IMR-90 (cell line): ENCODE results near the gene PLCB2. TPM values are rescaled to one million over a fixed set of nuclear protein-coding genes. Genes with fewer than 3 reads are reported as not detected.

Source experiments
- ATAC-seq: fragments of 200-7000 bp; cut with Tn5 transposase; 2 replicates; pipeline ENCODE4 v1.9.1; 2020; ENCODE audit warnings: low read depth, mild to moderate bottlenecking, moderate library complexity
- BruUV-seq: library from RNA; stranded (reverse); fragments of 400-500 nt; replicated peaks from 2 replicates; lab custom pipeline; 2021; lab: Mats Ljungman, UMichigan
- CTCF ChIA-PET: fragments of 300-600 bp; formaldehyde crosslinking; extraction: SDS; loops from one replicate; lab custom pipeline; 2021; ENCODE audit warnings: antibody characterized with exemption; lab: Yijun Ruan, JAX
- POLR2A ChIA-PET: fragments of 300-600 bp; sonication (Branson Sonifier 250); formaldehyde crosslinking; loops from one replicate; lab custom pipeline; 2022; ENCODE audit warnings: antibody characterized with exemption; ENCODE audit not compliant: unreplicated experiment; lab: Charles Lee
- DNase-seq: peaks from one replicate; pipeline ENCODE4 v3.0.0; 2013
- H2AFZ ChIP-seq: replicated peaks from 2 replicates; pipeline ENCODE3; 2013; ENCODE audit warnings: low read length, mild to moderate bottlenecking; ENCODE audit not compliant: poor library complexity
- H2AK5ac ChIP-seq: 2 replicates; pipeline ENCODE4 v1.6.1; 2013; ENCODE audit warnings: low read depth, low read length, inconsistent platforms
- H2AK9ac ChIP-seq: replicated peaks from 2 replicates; pipeline ENCODE3; 2013; ENCODE audit warnings: mild to moderate bottlenecking, low read depth, low read length, moderate library complexity; ENCODE audit not compliant: poor library complexity
- H2BK120ac ChIP-seq: 2 replicates; pipeline ENCODE4 v1.6.1; 2013; ENCODE audit warnings: low read depth, low read length, inconsistent platforms
- H2BK15ac ChIP-seq: 3 replicates; pipeline ENCODE4 v1.6.1; 2013; ENCODE audit warnings: low read depth, low read length, inconsistent platforms
- H2BK20ac ChIP-seq: 2 replicates; pipeline ENCODE4 v1.6.1; 2013; ENCODE audit warnings: low read depth, mild to moderate bottlenecking, inconsistent platforms, low read length, moderate library complexity
- H2BK5ac ChIP-seq: 2 replicates; pipeline ENCODE4 v1.6.1; 2013; ENCODE audit warnings: mild to moderate bottlenecking, low read depth, low read length, inconsistent platforms; ENCODE audit not compliant: poor library complexity, severe bottlenecking
- H3K14ac ChIP-seq: replicated peaks from 2 replicates; pipeline ENCODE4 v1.6.1; 2013; ENCODE audit warnings: low read depth, low read length, inconsistent platforms
- H3K18ac ChIP-seq: 2 replicates; pipeline ENCODE4 v1.6.1; 2013; ENCODE audit warnings: low read depth, low read length, control low read depth
- H3K23ac ChIP-seq: 2 replicates; pipeline ENCODE4 v1.6.1; 2013; ENCODE audit warnings: low read depth, low read length, inconsistent platforms
- H3K27ac ChIP-seq: 2 replicates; pipeline ENCODE4 v1.5.1; 2013; ENCODE audit warnings: mild to moderate bottlenecking, control low read depth, low read length; ENCODE audit not compliant: insufficient read depth
- H3K27me3 ChIP-seq: 2 replicates; pipeline ENCODE4 v1.6.1; 2013; ENCODE audit warnings: low read length; ENCODE audit not compliant: control insufficient read depth, insufficient read depth
- H3K36me3 ChIP-seq: 2 replicates; pipeline ENCODE4 v1.6.1; 2013; ENCODE audit warnings: low read length, mixed read lengths; ENCODE audit not compliant: control insufficient read depth, insufficient read depth
- H3K4ac ChIP-seq: 2 replicates; pipeline ENCODE4 v1.6.1; 2013; ENCODE audit warnings: low read depth, low read length, inconsistent platforms
- H3K4me1 ChIP-seq: 2 replicates; pipeline ENCODE4 v1.6.1; 2013; ENCODE audit warnings: low read length, mixed read lengths; ENCODE audit not compliant: control insufficient read depth, insufficient read depth
- H3K4me2 ChIP-seq: 2 replicates; pipeline ENCODE4 v1.6.1; 2013; ENCODE audit warnings: low read depth, mild to moderate bottlenecking, control low read depth, low read length, moderate library complexity
- H3K4me3 ChIP-seq: 2 replicates; pipeline ENCODE4 v1.5.1; 2013; ENCODE audit warnings: low read depth, mild to moderate bottlenecking, control low read depth, low read length, moderate library complexity; ENCODE audit not compliant: insufficient read depth
- H3K56ac ChIP-seq: 2 replicates; pipeline ENCODE4 v1.6.1; 2013; ENCODE audit warnings: low read length, inconsistent platforms; ENCODE audit not compliant: insufficient read depth; ENCODE audit errors: extremely low read depth
- H3K79me1 ChIP-seq, 2 experiments: 2 replicates each; pipeline ENCODE4 v1.6.1; 2013; ENCODE audit warnings: low read length in 2 of 2, inconsistent platforms in 1 of 2, low read depth in 1 of 2
- H3K9ac ChIP-seq: 2 replicates; pipeline ENCODE4 v1.6.1; 2013; ENCODE audit warnings: low read depth, low read length, control low read depth
- H3K9me1 ChIP-seq: 2 replicates; pipeline ENCODE4 v1.6.1; 2013; ENCODE audit warnings: low read length, inconsistent platforms; ENCODE audit not compliant: insufficient read depth
- H3K9me3 ChIP-seq: 2 replicates; pipeline ENCODE4 v1.6.1; 2013; ENCODE audit warnings: low read length; ENCODE audit not compliant: control insufficient read depth, insufficient read depth
- H4K20me1 ChIP-seq: 2 replicates; pipeline ENCODE4 v1.6.1; 2013; ENCODE audit warnings: low read length, inconsistent platforms; ENCODE audit not compliant: insufficient read depth
- H4K5ac ChIP-seq: 2 replicates; pipeline ENCODE4 v1.6.1; 2013; ENCODE audit warnings: mild to moderate bottlenecking, low read depth, low read length, control low read depth
- H4K8ac ChIP-seq, 2 experiments: 2 replicates each; pipeline ENCODE4 v1.6.1; 2013; ENCODE audit warnings: low read depth in 2 of 2, low read length in 2 of 2, control low read depth in 1 of 2, inconsistent platforms in 1 of 2
- H4K91ac ChIP-seq: 2 replicates; pipeline ENCODE4 v1.6.1; 2013; ENCODE audit warnings: low read depth, low read length, inconsistent platforms; ENCODE audit not compliant: insufficient read depth
- CEBPB ChIP-seq: IDR thresholded peaks from 2 replicates; pipeline ENCODE4 v1.6.1; 2012; ENCODE audit warnings: low read depth, low read length, improper control_type of control experiment
- CHD1 ChIP-seq: IDR thresholded peaks from 2 replicates; pipeline ENCODE4 v1.6.1; 2012; ENCODE audit warnings: low read depth, low read length, improper control_type of control experiment
- MAZ ChIP-seq: IDR thresholded peaks from 2 replicates; pipeline ENCODE4 v1.6.1; 2012; ENCODE audit warnings: low read depth, mild to moderate bottlenecking, low read length, improper control_type of control experiment, moderate library complexity, borderline replicate concordance
- NFE2L2 ChIP-seq: fragments of 150-350 bp; IDR thresholded peaks from 2 replicates; pipeline ENCODE4 v1.6.1; 2016; ENCODE audit warnings: low read depth, mild to moderate bottlenecking, low read length
- RAD21 ChIP-seq: IDR thresholded peaks from 2 replicates; pipeline ENCODE4 v1.6.1; 2012; ENCODE audit warnings: low read length, improper control_type of control experiment
- RCOR1 ChIP-seq: IDR thresholded peaks from 2 replicates; pipeline ENCODE4 v1.6.1; 2012; ENCODE audit warnings: mild to moderate bottlenecking, low read length, improper control_type of control experiment; ENCODE audit not compliant: insufficient replicate concordance
- RFX5 ChIP-seq: IDR thresholded peaks from 2 replicates; pipeline ENCODE4 v1.8.0; 2012; ENCODE audit warnings: low read depth, mild to moderate bottlenecking, low read length, moderate library complexity
- SMC3 ChIP-seq: fragments of 150-350 bp; IDR thresholded peaks from 2 replicates; pipeline ENCODE4 v1.6.1; 2016; ENCODE audit warnings: low read depth, mild to moderate bottlenecking, antibody characterized with exemption, low read length, moderate library complexity
- WGBS, 2 experiments: methylation state at CpG; one replicate each; pipeline versions ENCODE4 v1.1.5 to v1.1.7; 2013; ENCODE audit warnings: missing lambda C conversion rate in 2 of 2; ENCODE audit not compliant: insufficient read length in 1 of 2; ENCODE audit errors: extremely low coverage in 2 of 2; 5-methylcytosine and 5-hydroxymethylcytosine counted together
- dilution Hi-C: fragments of 300-500 bp; cut with HindIII; formaldehyde crosslinking; loops from one replicate; pipeline ENCODE4 v1.14.3; 2018; ENCODE audit warnings: low sequenced_read_pairs; ENCODE audit not compliant: unreplicated experiment
- in situ Hi-C: fragments of 300-500 bp; cut with MboI; formaldehyde crosslinking; loops from 3 replicates; pipeline ENCODE4 v1.14.3; 2019; ENCODE audit warnings: low sequenced_read_pairs, inconsistent platforms, mixed read lengths
- intact Hi-C: fragments of 100-400 bp; cut with micrococcal nuclease; formaldehyde crosslinking; loops from 2 replicates; pipeline ENCODE4 v1.10.0; 2022
- polyA plus RNA-seq, 3 experiments: library from polyadenylated mRNA; depleted of rRNA; stranded (reverse); fragments of >200 nt; gene quantifications; 2 replicates each; pipeline ENCODE4 v1.2.3, GENCODE V29; 2012; ENCODE audit warnings: low replicate concordance in 1 of 3
- total RNA-seq: library from RNA; depleted of rRNA; stranded (reverse); fragments of >200 nt; gene quantifications from 2 replicates; pipeline ENCODE4 v1.2.3, GENCODE V29; 2012
- TF ChIP-seq, protein P1 (sequence below): fragments of 150-350 bp; IDR thresholded peaks from 2 replicates; pipeline ENCODE4 v1.6.1; 2017; ENCODE audit warnings: mild to moderate bottlenecking, antibody characterized with exemption, low read length, low read depth

The PLCB2 gene
- total and polyA plus RNA-seq, 2 of the 4 experiments (the other 2 are of a cell fraction): 0.18 to 1.4 TPM

DNA sequence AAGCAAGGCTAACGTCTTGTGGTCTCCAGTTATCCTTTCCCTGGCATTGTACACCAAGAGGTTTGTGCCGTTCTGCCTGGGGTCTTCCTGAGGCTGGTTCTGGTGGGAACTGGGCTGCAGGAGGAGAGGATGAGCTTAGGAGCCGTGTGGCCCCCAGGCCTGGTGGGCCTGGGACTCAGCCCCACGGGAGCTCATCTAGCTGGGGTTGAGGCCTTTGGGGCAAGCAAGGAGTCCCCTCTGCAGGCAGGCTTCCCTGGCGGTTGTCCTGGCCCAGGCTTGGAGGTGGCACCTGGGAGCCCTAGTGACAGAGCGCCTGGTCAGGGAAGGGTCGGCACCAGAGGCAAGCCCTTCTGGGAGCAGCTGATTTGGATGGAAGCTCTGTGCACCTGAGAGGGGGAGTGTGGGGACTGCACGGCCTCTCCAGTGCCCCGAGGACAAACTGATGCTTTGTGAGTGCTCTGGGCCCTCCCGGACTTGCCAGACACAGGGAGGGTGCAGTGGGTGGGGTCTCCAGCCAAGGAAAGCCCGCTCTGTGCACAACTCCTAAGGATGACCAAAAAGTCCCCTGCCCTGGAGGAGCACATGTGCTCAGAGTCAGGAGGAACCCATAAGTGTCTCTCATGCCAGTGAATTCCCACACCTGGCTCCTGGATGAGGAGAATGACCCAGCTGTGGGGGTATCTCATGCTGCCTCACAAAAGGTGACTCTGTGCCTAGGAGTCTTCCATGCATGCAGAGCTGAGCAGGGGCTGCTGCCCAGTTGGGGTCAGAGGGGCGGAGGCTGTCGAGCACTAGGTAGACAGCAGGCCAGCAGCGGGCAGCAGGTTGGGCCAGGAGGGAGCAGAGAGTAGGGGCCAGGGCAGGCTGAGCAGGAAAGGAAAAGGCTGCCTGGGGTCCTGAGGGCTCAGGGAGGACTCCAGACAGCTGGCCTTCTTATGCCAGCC, 66.2 kb downstream of the PLCB2 start:
- Histone ChIP-seq H3K4me3 (no peak overlapping the region), H2BK20ac (no peak overlapping the region), H3K14ac (no peak overlapping the region), H3K18ac (no peak overlapping the region), H2BK120ac (no peak overlapping the region), H2AFZ (no peak overlapping the region), H3K79me1 (no peaks in the 10 kb centered on the region), H4K8ac (no peak overlapping the region), H3K36me3 (no peaks in the 10 kb centered on the region), H2AK5ac (no peak overlapping the region), H4K91ac (no peak overlapping the region), H2AK9ac (no peak overlapping the region), H3K4ac (no peak overlapping the region), H4K5ac (no peak overlapping the region), H2BK5ac (no peak overlapping the region), H3K27me3 (peaks cover 26% of the 10 kb centered on the region; the same call in 1 of the 2 replicates), H3K4me1 (peaks cover 3% of the 10 kb centered on the region; the same call in 1 of the 2 replicates), H3K9me3 (no peaks in the 10 kb centered on the region), H4K20me1 (no peaks in the 10 kb centered on the region), H3K56ac (no peak overlapping the region), H3K23ac (no peak overlapping the region), H3K27ac (no peak overlapping the region), H3K9ac (no peak overlapping the region), H3K4me2 (no peak overlapping the region), H3K9me1 (no peaks in the 10 kb centered on the region), H2BK15ac (no peak overlapping the region)
- in situ Hi-C loops (no loop called here), intact Hi-C loops (no loop called here), dilution Hi-C loops (no loop called here)
- no peak for ATAC-seq
- BruUV-seq: no TSS peak
- no peak for DNase-seq
- POLR2A ChIA-PET: no interaction called here
- CTCF ChIA-PET: no interaction called here
- WGBS, 2 experiments: 88% methylated on average over 6 of the region's 14 CpGs; no CpG with 5 or more reads in 1 of the 2 experiments
- no peak for TF ChIP-seq CEBPB
- no peak for TF ChIP-seq RFX5
- no peak for TF ChIP-seq RAD21
- no peak for TF ChIP-seq CHD1
- no peak for TF ChIP-seq RCOR1
- TF ChIP-seq NFE2L2: no peak
- TF ChIP-seq, protein P1, sequence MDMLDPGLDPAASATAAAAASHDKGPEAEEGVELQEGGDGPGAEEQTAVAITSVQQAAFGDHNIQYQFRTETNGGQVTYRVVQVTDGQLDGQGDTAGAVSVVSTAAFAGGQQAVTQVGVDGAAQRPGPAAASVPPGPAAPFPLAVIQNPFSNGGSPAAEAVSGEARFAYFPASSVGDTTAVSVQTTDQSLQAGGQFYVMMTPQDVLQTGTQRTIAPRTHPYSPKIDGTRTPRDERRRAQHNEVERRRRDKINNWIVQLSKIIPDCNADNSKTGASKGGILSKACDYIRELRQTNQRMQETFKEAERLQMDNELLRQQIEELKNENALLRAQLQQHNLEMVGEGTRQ: no peak
- no peak for TF ChIP-seq SMC3
- no peak for TF ChIP-seq MAZ
